Measurements from ENCODE around the gene NOXA1.

The NOXA1 gene

DNA sequence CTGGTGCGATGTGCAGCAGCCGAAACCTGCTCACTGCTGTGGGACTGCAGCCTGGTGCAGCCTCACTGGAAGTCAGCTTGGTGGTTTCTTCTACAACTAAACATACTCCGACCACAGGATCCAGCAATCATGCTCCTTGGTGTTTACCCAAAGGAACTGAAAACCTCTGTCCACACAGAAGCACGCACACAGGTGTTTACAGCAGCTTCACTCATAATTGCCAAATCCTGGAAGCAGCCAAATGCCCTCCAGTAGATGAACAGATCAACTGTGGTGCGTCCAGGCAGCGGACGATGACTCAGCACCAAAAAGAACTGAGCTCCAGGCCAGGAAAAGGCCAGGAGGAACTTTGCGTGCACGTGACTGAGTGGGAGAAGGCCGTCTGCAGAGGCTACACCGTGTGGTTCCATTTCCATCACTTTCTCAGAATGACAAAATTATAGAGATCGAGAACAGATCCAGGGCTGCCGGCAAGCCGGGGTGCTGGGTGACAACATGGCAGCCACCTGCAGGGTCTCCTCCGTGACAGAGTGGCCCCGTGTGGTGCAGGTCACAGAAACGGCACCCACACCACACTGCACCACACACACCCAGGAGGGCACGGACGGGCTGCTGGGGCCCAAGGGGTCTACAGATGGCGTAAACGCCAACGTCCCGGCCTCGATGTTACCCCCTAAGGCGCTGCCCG is 59.0 kb downstream of the NOXA1 start:
- peak in 12 of 51 donors; percentile 16 to 63 (median 26) for DNase-seq
